ENCODE data around the gene MEN1.

The MEN1 gene

DNA sequence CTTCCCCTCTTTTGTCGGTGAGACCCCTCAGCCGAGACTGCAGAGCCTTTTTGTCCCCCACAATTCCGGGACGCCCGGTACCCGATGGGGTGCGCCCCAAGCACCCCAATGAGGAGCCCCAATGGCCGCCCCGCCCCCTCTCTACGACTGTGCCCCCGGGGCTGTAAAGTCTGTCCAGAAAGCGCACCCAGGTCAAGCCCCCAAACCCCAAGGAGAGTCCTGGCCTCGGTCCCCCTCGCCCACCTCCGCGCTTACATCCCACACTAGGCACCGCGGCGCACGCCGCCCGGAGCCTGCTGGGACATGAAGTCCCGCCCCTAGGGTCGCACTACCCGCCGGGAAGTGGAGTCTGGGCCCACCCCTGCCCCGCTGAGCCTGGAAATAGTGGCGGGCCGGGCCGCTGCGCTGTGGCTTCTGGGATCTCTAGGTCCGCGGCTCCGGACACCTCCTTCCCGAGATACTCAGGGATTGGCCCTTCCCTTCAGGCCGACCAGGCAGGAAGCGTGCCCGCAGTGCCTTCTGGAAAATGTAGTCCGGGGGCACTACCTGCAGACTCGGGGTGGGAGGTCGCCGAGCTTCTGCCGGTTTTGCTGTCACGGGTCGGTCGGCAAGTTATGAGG, at the start of gene MEN1:
Gene MEN1 (minus strand): TSS at position 281 of the 620 bp plus-strand sequence. CDS start 442 bp downstream, outside the sequence.
- Histone ChIP-seq H3K27ac (ENCODE audit: low read length) (no peak within 1 kb of the TSS), H3K27me3 (ENCODE audit: insufficient read depth, low read length) (no peaks in the 10 kb centered on the region), H3K4me1 (ENCODE audit: insufficient read depth, low read length) (peaks cover 6% of the 10 kb centered on the region; the same call in 1 of the 2 replicates), H3K9ac (ENCODE audit: low read depth, low read length) (peak within 1 kb of the TSS; percentile 77; the same call in 1 of the 2 replicates), H3K4me3 (ENCODE audit: low read length) (peak within 1 kb of the TSS; percentile 91), H3K9me3 (ENCODE audit: insufficient read depth, low read depth, low read length) (no peaks in the 10 kb centered on the region), H3K36me3 (ENCODE audit: insufficient read depth, low read depth, low read length) (peaks cover 29% of the 10 kb centered on the region)

DNA sequence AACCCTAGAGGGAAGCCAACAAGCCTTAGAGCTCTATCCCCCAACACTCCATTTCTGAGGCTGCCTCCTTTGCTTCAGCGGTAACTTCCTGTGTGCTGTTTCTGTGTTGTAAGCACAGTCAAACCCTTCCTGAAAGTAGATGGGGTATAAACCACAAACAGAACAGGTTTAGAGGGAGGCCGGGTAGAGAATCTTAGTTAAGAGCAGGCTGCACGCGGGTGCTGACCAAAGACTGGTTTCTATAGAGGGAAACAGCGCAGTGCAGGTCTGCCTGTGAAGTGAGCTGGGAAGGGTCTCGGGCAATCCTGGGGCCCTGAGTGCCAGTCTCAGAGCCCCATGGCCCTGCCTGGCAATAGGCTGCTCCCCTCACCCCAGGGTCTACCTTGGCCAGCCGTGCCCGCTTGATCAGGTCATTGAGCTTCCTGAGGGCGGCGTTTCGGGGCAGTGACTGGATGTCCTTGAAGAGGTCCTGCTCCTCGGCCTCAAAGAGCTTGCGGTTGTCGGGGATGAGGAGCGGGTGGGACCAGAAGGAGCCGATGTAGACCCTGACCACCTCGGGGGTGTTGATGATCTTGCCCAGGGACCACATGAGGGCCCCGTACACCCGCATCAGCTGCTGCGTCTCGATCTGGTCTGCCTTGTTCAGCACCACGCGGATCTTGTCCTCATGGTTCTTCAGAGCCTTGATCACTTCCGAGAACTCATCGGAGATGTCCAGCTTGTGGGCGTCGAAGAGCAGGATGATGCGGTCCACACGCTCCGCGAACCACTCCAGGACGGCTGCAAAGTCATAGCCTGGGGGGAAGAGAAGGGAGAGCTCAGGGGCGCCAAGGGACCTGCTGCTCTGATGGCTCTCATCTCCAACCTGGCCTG, 49.4 kb upstream of the MEN1 start:
- no peak overlapping the region for H3K9ac ChIP-seq (ENCODE audit: low read depth, low read length)
- H3K27me3 ChIP-seq (ENCODE audit: insufficient read depth, low read length), result no peaks in the 10 kb centered on the region
- no peaks in the 10 kb centered on the region for H3K9me3 ChIP-seq (ENCODE audit: insufficient read depth, low read depth, low read length)
- peaks cover 13% of the 10 kb centered on the region; the same call in 1 of the 2 replicates for H3K4me1 ChIP-seq (ENCODE audit: insufficient read depth, low read length)
- no peak overlapping the region for H3K27ac ChIP-seq (ENCODE audit: low read length)
- no peak overlapping the region for H3K4me3 ChIP-seq (ENCODE audit: low read length)
- H3K36me3 ChIP-seq (ENCODE audit: insufficient read depth, low read depth, low read length), result peaks cover 6% of the 10 kb centered on the region

DNA sequence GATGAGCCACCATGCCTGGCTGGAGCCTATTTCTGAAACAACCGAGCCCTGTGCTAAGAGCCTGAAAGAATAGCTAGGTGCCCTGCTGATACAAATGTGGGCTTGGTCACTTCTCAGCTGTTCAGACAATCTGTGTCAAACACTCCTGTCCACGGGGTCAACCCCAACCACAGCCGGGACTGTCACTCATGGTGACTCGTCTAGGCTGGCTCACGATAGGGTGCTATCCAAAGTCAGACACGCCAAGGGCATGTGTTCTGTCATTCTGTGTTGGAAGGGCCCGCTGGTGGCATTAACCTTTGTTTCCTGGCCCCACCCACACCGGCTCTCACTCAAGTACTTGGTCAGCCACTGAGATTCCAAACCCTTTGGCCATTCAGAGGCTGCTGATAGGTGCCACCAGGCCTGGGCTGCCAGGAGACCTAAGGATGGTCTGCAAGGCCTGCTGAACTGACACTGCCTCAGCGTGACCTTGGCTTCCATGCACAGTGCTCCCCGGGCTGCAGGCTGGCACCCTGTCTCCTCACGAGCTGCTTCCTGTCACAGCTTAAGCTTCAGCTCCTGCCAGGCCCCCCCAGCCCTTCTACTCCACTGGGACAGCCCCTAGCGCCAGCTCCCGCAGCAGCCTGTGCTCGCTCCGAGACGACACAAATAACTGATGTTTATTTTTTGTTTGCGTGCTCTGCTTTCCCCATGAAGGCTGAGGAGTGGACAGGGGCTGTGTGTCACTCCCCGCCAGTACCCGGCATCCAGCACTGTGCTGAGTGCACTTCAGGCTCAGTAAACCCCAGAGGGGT, 48.3 kb upstream of the MEN1 start:
- H3K4me3 ChIP-seq (ENCODE audit: low read length), result no peak overlapping the region
- no peaks in the 10 kb centered on the region for H3K27me3 ChIP-seq (ENCODE audit: insufficient read depth, low read length)
- H3K9ac ChIP-seq (ENCODE audit: low read depth, low read length), result no peak overlapping the region
- no peak overlapping the region for H3K27ac ChIP-seq (ENCODE audit: low read length)
- peaks cover 7% of the 10 kb centered on the region; the same call in 1 of the 2 replicates for H3K4me1 ChIP-seq (ENCODE audit: insufficient read depth, low read length)
- H3K36me3 ChIP-seq (ENCODE audit: insufficient read depth, low read depth, low read length), result peaks cover 8% of the 10 kb centered on the region
- H3K9me3 ChIP-seq (ENCODE audit: insufficient read depth, low read depth, low read length), result no peaks in the 10 kb centered on the region

DNA sequence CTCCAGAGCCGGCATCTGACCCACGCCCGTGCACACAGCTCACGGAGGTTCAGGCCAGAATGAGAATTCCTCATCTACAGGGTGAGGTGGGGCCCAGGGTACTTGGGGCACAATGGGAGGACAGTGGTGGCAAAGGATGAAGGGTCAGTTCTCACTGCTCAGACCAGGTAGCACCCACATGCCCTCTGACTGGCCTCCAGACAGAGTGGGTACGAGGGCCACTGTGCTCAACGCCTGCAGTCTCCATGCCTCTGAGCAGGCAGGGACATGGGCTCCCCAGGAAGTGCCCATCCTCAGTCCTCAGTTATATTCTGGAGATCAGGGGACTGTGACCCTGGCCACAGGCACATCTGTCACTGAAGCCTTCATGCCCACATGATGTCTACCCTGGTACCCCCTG, 47.1 kb upstream of the MEN1 start:
- H3K4me3 ChIP-seq (ENCODE audit: low read length), result no peak overlapping the region
- H3K4me1 ChIP-seq (ENCODE audit: insufficient read depth, low read length), result no peaks in the 10 kb centered on the region
- no peak overlapping the region for H3K27ac ChIP-seq (ENCODE audit: low read length)
- H3K27me3 ChIP-seq (ENCODE audit: insufficient read depth, low read length), result no peaks in the 10 kb centered on the region
- H3K9me3 ChIP-seq (ENCODE audit: insufficient read depth, low read depth, low read length), result no peaks in the 10 kb centered on the region
- H3K9ac ChIP-seq (ENCODE audit: low read depth, low read length), result no peak overlapping the region
- peaks cover 8% of the 10 kb centered on the region for H3K36me3 ChIP-seq (ENCODE audit: insufficient read depth, low read depth, low read length)

DNA sequence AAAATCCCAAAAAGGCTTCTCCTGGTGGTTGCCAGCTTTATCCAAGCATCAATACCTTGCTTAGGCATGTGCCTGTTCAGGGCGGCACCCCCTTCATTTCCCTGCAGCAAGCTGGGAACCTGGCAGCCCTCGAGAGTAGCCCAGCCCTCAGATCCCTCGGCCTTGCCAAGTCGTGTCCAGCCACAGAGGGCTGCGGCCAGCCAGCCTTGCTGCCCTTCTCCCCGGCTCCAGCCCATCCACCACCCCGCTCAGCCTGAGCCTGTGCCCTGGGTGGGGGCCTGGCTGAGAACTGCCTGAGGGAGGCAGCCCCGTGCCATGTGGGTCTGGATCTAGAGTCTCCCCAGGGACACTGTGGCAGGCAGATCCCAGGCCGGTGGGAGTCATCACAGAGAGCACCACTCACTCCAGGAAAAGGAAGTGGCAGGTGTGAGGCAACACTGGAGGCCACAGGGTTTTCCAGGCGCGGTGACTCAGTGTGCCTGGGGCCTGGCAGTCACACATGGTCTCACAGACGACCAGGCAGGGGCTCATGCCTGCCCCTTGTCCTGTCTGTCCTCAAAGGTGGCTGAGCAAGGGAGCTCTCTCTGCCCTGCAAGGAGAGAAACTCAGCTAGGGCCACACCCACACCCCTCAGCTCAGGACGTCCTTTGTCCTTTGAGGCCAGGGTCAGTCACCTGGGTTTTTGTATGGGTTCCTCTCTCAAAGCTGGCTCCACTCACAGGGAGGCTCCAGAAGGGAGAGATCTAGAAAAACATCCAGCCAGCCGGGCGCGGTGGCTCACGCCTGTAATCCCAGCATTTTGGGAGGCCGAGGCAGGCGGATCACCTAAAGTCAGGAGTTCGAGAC, 46.3 kb upstream of the MEN1 start:
- H3K36me3 ChIP-seq (ENCODE audit: insufficient read depth, low read depth, low read length), result peaks cover 8% of the 10 kb centered on the region
- H3K9ac ChIP-seq (ENCODE audit: low read depth, low read length), result no peak overlapping the region
- H3K4me1 ChIP-seq (ENCODE audit: insufficient read depth, low read length), result no peaks in the 10 kb centered on the region
- H3K9me3 ChIP-seq (ENCODE audit: insufficient read depth, low read depth, low read length), result no peaks in the 10 kb centered on the region
- H3K27me3 ChIP-seq (ENCODE audit: insufficient read depth, low read length), result no peaks in the 10 kb centered on the region
- H3K27ac ChIP-seq (ENCODE audit: low read length), result no peak overlapping the region
- no peak overlapping the region for H3K4me3 ChIP-seq (ENCODE audit: low read length)

DNA sequence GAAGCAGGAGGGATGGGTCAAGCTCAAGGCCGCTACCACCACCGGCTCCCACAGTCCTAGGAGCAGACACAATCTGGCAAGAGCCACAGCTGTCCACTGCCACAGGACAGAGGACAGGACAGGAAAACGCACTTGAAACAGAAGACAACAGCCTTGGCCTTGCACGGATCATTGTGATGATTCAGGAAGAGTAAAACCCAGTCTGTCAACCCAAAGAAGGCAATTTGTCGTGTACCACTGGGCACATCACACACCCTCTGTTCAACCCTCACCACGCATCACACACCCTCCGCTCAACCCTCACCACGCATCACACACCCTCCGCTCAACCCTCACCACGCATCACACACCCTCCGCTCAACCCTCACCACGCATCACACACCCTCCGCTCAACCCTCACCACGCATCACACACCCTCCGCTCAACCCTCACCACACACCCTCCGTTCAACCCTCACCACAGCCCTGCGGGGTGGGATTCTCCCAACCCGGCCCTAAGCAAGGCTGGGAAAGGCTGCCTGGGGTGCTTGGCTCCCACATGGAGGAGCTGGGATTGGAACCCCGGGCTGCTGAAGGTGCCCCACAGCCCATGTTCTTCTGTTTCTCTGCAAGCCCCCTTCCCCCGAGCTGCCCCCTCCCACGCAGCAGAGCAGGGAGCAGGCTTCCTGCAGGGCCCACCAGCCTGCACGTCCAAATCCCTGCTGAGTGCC, 45.4 kb upstream of the MEN1 start:
- peaks cover 8% of the 10 kb centered on the region for H3K36me3 ChIP-seq (ENCODE audit: insufficient read depth, low read depth, low read length)

DNA sequence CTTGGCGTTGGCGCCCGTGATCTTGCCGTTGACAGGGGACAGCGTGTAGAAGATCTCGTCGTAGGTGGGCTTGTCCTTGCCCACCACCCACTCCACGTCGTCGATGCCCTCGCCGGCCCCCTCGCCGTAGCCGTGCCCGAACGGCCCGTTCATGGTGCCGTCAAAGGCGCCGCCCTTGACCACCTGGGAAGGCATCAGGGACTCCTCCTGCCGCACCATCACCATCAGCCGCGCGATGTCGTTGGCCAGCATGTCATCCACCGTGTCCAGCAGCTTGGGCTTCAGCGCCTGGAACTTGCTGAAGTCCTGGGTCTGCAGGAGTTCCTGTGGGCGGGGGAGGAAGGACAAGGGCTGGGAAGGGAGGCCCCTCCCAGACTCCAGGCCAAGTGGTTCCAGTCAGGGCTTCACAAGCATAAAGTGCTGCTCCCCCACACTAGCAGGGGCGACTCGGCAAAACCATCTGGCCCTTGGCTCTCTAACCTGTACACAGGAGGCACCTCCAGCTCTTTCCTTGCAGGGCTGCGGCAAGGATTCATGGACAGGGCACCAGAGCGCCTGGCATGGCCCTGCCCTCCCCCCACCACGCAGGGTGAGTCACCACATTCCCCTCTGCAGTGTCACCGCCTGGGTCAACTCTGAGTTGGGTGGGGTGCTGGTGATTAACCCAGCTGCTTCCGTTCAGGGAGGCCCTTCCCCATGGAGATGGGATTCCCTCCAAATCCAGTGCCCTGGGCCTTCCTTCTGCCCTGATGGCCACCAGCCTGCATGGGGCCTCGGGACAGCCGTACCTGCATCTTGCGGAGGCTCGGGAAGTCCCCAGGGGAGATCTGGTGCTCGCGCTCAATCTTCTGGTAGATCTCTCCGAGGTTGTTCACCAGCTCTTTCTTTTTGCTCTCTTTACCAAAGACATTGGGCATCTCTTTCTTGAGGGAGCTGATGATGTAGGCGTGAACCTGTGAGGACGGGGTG, 44.5 kb upstream of the MEN1 start:
- Histone ChIP-seq H3K9me3 (ENCODE audit: insufficient read depth, low read depth, low read length) (no peaks in the 10 kb centered on the region), H3K9ac (ENCODE audit: low read depth, low read length) (no peak overlapping the region), H3K27me3 (ENCODE audit: insufficient read depth, low read length) (no peaks in the 10 kb centered on the region), H3K27ac (ENCODE audit: low read length) (no peak overlapping the region), H3K4me3 (ENCODE audit: low read length) (no peak overlapping the region), H3K36me3 (ENCODE audit: insufficient read depth, low read depth, low read length) (peaks cover 8% of the 10 kb centered on the region), H3K4me1 (ENCODE audit: insufficient read depth, low read length) (no peaks in the 10 kb centered on the region)

More for the DNA sequence above, 45.4 kb upstream of the MEN1 start:
- no peak overlapping the region for H3K4me3 ChIP-seq (ENCODE audit: low read length)
- no peak overlapping the region for H3K27ac ChIP-seq (ENCODE audit: low read length)
- H3K9ac ChIP-seq (ENCODE audit: low read depth, low read length), result no peak overlapping the region
- H3K9me3 ChIP-seq (ENCODE audit: insufficient read depth, low read depth, low read length), result no peaks in the 10 kb centered on the region
- H3K27me3 ChIP-seq (ENCODE audit: insufficient read depth, low read length), result no peaks in the 10 kb centered on the region
- no peaks in the 10 kb centered on the region for H3K4me1 ChIP-seq (ENCODE audit: insufficient read depth, low read length)

DNA sequence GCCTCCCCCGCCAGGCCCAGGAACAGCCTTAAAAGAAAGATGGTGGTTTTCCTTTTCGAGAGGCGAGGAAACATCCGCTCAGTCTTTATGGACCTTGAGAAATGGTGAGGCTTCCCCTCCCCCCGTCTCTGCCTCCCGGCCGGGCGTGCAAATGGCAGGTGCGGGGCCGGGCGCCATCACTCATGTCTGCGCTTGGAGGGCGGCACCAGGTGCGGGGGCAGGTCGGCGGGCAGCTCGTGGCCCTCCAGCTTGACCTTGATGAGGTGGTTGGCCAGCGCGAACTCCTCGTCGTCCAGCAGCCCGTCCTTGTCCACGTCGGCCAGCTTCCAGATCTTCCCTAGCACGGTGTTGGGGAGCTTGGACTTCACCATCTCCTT, 43.8 kb upstream of the MEN1 start:
- H3K9me3 ChIP-seq (ENCODE audit: insufficient read depth, low read depth, low read length), result no peaks in the 10 kb centered on the region
- peaks cover 8% of the 10 kb centered on the region for H3K36me3 ChIP-seq (ENCODE audit: insufficient read depth, low read depth, low read length)
- no peaks in the 10 kb centered on the region for H3K27me3 ChIP-seq (ENCODE audit: insufficient read depth, low read length)
- no peak overlapping the region for H3K4me3 ChIP-seq (ENCODE audit: low read length)
- no peaks in the 10 kb centered on the region; the same call in 1 of the 2 replicates for H3K4me1 ChIP-seq (ENCODE audit: insufficient read depth, low read length)
- no peak overlapping the region for H3K27ac ChIP-seq (ENCODE audit: low read length)
- no peak overlapping the region for H3K9ac ChIP-seq (ENCODE audit: low read depth, low read length)

DNA sequence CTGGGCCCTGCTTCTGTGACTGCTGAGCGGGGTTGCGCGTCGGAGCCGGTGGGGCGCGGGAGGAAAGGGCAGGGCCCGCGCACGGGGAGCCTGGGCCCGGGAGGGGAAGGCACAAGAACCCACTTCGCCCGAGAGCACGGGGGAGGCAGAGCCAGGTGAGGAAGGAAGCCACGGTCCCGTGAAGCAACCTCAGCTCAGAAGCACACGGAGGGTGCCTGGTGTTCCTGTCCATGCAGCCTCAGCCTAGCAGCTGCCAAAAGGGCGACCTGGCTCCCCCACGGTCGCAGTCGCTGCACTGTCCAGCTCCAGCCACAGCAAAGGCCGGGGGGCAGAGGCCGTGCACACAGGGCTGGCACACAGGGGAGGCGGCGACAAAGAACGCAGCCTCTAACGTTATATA, 43.4 kb upstream of the MEN1 start:
- H3K4me1 ChIP-seq (ENCODE audit: insufficient read depth, low read length), result no peaks in the 10 kb centered on the region; the same call in 1 of the 2 replicates
- no peak overlapping the region for H3K27ac ChIP-seq (ENCODE audit: low read length)
- H3K36me3 ChIP-seq (ENCODE audit: insufficient read depth, low read depth, low read length), result peaks cover 8% of the 10 kb centered on the region
- no peaks in the 10 kb centered on the region for H3K27me3 ChIP-seq (ENCODE audit: insufficient read depth, low read length)
- H3K9me3 ChIP-seq (ENCODE audit: insufficient read depth, low read depth, low read length), result no peaks in the 10 kb centered on the region
- H3K4me3 ChIP-seq (ENCODE audit: low read length), result no peak overlapping the region
- H3K9ac ChIP-seq (ENCODE audit: low read depth, low read length), result no peak overlapping the region

Measured in iPS-20b (cell line).